K562 (cell line): ENCODE measurements around the gene SLC7A6OS. TPM values are rescaled to one million over a fixed set of nuclear protein-coding genes. Genes with fewer than 3 reads are reported as not detected.

Experiments used
- ESRRB ChIP-seq: fragments of 250-450 bp; sonication (Bioruptor Pico); IDR thresholded peaks from 2 replicates; pipeline ENCODE4 v1.5.0; 2020; ENCODE audit warnings: mild to moderate bottlenecking, moderate library complexity, borderline replicate concordance
- LEF1 ChIP-seq: fragments of 450-650 bp; IDR thresholded peaks from 2 replicates; pipeline ENCODE4 v1.6.1; 2016; ENCODE audit warnings: mild to moderate bottlenecking
- NCOA1 ChIP-seq: fragments of 450-650 bp; IDR thresholded peaks from 2 replicates; pipeline ENCODE4 v1.6.1; 2016; ENCODE audit warnings: low read depth
- POLR3A ChIP-seq: IDR thresholded peaks from 2 replicates; pipeline ENCODE4 v1.6.1; 2011; ENCODE audit warnings: borderline replicate concordance, mild to moderate bottlenecking, moderate library complexity; ENCODE audit not compliant: insufficient read length, insufficient read depth; ENCODE audit errors: extremely low read depth
- POLR3G ChIP-seq: IDR thresholded peaks from 2 replicates; pipeline ENCODE4 v1.6.1; 2011; ENCODE audit not compliant: insufficient read length, insufficient replicate concordance; ENCODE audit errors: extremely low read depth
- RBM17 ChIP-seq: fragments of 200-400 bp; formaldehyde crosslinking; IDR thresholded peaks from 2 replicates; pipeline ENCODE4 v1.6.1; 2017; ENCODE audit warnings: low read depth, mild to moderate bottlenecking, low read length, borderline replicate concordance
- RBM39 ChIP-seq: fragments of 200-400 bp; formaldehyde crosslinking; optimal IDR thresholded peaks from 2 replicates; pipeline ENCODE3; 2018; ENCODE audit warnings: low read depth, low read length
- ZNF12 ChIP-seq: sonication (generic); formaldehyde crosslinking; IDR thresholded peaks from 2 replicates; pipeline ENCODE4 v1.4.0; 2020; ENCODE audit warnings: mild to moderate bottlenecking, missing genetic modification reagents
- polyA plus RNA-seq, 8 experiments: library from polyadenylated mRNA; depleted of rRNA in 4 of 8; stranded (reverse) in 5 of 8; unstranded in 3 of 8; fragments of >200 nt; fragmentation: Nextera tagmentation in 2 of 8; fragmentation: Illumina TruSeq in 1 of 8; extraction: Ambion mirVana in 2 of 8; extraction: Trizol in 1 of 8; gene quantifications; 2 replicates each; pipeline versions ENCODE4 v1.2.1 to v1.2.3, GENCODE V29; 2011 to 2014; ENCODE audit warnings: inconsistent platforms in 1 of 8, missing spikeins in 1 of 8
- total RNA-seq, 7 experiments: library from RNA; depleted of rRNA in 6 of 7; stranded (reverse); fragments of >200 nt in 6 of 7; fragmentation: Illumina TruSeq in 2 of 7; extraction: Trizol in 2 of 7; gene quantifications; 2 replicates each; pipeline versions ENCODE4 v1.2.1 to v1.2.3, GENCODE V29; 2011 to 2021; ENCODE audit warnings: low replicate concordance in 1 of 7
- TF ChIP-seq, protein P1 (sequence below): fragments of 200-800 bp; sonication (Bioruptor generic); IDR thresholded peaks from 2 replicates; pipeline ENCODE4 v1.6.1; 2017; ENCODE audit warnings: missing genetic modification characterization, missing compliant biosample characterization
- TF ChIP-seq, protein P2 (sequence below): fragments of 250-450 bp; sonication (Bioruptor Pico); IDR thresholded peaks from 2 replicates; pipeline ENCODE4 v1.6.1; 2021; ENCODE audit warnings: mild to moderate bottlenecking
- TF ChIP-seq, protein P3 (sequence below), 2 experiments: fragments of 450-650 bp; IDR thresholded peaks; 2 replicates each; pipeline ENCODE4 v1.6.1; 2016; ENCODE audit warnings: mild to moderate bottlenecking in 2 of 2, borderline replicate concordance in 1 of 2, low read depth in 1 of 2, moderate library complexity in 1 of 2
- TF ChIP-seq, protein P4 (sequence below): fragments of 450-650 bp; formaldehyde crosslinking; IDR thresholded peaks from 2 replicates; pipeline ENCODE4 v1.4.0; 2020; ENCODE audit warnings: mild to moderate bottlenecking

Gene SLC7A6OS
- total and polyA plus RNA-seq, 9 of the 15 experiments (the other 6 are each of a cell fraction or from before 2014, with no cell fraction given), result 2.7 to 23.6 (median 17.2) TPM

DNA sequence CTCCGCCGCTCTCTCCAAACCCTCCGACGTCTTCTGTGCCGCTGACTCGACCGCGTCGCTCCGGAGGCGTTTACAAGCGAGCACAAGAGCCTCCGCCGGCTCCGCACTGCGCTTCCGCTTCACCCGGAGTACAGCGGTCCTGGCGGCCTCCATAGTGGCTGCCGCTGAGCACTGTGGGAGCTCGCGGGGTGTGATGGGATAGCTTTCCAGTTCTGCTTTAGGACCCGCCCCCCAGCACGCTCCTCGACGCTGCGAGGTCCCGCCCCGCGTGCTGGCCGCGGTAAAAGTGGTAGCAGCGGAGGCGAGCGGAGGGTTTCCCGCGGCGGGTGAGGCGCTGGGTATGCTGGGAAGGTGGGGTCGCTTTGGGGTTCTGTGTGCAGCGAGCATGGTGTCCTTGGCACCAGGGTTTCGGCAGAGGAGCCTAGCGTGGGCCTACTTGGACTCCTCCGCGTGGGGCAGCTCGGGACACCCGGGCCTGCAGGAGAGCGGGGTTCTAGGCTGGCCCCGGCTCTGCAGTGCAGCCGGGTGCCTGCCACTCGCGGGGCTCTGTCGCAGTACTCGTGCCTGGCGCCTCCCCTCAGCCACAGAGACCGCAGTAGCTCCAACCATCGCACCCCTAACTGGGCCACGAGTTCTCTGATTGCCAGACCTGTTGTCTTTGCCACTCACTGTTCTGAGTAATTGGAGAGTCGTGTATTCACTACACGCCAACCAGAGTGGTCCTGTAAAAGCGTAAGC lies at the start of gene SLC7A6OS, which contains the start of gene PRMT7 (continued):
- TF ChIP-seq, protein P1, sequence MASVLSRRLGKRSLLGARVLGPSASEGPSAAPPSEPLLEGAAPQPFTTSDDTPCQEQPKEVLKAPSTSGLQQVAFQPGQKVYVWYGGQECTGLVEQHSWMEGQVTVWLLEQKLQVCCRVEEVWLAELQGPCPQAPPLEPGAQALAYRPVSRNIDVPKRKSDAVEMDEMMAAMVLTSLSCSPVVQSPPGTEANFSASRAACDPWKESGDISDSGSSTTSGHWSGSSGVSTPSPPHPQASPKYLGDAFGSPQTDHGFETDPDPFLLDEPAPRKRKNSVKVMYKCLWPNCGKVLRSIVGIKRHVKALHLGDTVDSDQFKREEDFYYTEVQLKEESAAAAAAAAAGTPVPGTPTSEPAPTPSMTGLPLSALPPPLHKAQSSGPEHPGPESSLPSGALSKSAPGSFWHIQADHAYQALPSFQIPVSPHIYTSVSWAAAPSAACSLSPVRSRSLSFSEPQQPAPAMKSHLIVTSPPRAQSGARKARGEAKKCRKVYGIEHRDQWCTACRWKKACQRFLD, result no peak; the same call in 1 of the 2 replicates
- TF ChIP-seq ESRRB (CRISPR knock-in tag) (no peak), ZNF12 (CRISPR knock-in tag) (no peak), POLR3A (no peak), POLR3G (no peak), RBM39 (no peak), LEF1 (no peak), RBM17 (no peak), NCOA1 (no peak)
- TF ChIP-seq, protein P2, sequence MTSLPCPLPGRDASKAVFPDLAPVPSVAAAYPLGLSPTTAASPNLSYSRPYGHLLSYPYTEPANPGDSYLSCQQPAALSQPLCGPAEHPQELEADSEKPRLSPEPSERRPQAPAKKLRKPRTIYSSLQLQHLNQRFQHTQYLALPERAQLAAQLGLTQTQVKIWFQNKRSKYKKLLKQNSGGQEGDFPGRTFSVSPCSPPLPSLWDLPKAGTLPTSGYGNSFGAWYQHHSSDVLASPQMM (CRISPR knock-in tag), result no peak
- TF ChIP-seq, protein P3, sequence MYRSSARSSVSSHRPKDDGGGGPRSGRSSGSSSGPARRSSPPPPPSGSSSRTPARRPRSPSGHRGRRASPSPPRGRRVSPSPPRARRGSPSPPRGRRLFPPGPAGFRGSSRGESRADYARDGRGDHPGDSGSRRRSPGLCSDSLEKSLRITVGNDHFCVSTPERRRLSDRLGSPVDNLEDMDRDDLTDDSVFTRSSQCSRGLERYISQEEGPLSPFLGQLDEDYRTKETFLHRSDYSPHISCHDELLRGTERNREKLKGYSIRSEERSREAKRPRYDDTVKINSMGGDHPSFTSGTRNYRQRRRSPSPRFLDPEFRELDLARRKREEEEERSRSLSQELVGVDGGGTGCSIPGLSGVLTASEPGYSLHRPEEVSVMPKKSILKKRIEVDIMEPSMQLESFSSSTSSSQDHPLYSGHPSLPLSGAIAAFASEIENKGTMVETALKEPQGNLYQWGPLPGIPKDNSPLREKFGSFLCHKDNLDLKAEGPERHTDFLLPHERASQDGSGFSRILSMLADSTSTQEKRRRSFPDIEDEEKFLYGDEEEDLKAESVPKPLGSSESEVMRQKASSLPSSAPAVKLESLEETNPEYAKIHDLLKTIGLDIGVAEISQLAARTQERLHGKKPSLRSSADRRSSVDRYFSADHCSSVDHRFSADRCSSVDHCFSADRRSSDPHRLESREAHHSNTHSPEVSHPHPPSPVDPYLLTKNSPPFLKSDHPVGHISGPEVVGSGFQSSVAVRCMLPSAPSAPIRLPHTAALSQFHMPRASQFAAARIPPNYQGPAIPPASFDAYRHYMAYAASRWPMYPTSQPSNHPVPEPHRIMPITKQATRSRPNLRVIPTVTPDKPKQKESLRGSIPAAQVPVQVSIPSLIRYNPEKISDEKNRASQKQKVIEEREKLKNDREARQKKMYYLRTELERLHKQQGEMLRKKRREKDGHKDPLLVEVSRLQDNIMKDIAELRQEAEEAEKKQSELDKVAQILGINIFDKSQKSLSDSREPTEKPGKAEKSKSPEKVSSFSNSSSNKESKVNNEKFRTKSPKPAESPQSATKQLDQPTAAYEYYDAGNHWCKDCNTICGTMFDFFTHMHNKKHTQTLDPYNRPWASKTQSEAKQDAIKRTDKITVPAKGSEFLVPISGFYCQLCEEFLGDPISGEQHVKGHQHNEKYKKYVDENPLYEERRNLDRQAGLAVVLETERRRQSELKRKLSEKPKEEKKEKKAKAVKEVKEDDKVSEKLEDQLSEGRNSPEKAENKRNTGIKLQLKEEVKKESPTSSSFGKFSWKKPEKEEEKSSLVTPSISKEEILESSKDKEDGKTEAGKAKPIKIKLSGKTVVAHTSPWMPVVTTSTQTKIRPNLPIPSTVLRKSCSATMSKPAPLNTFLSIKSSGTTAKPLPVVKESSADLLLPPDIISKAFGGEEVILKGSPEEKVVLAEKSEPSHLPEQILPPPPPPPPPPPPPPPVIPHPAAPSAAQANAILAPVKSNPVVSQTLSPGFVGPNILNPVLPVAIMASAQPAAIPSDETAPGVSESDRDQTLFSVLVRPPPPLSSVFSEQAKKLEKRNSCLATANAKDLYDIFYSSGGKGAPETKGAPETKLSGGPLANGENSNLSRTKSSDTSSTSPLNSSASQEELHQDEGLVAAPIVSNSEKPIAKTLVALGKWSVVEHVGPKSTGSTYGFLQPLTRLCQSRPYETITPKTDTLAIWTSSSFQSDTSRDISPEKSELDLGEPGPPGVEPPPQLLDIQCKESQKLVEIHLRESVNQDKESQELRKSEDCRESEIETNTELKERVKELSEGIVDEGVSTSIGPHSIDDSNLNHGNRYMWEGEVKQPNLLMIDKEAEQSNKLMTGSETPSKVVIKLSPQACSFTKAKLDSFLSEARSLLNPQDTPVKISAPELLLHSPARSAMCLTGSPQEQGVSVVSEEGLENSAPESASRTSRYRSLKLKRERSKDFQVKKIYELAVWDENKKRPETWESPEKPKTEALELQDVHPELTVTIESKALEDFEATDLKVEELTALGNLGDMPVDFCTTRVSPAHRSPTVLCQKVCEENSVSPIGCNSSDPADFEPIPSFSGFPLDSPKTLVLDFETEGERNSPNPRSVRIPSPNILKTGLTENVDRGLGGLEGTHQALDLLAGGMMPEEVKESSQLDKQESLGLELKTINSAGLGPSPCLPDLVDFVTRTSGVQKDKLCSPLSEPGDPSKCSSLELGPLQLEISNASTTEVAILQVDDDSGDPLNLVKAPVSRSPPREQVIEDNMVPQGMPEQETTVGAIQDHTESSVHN (IDR thresholded peaks at IDR 0.05; ENCODE audit: borderline replicate concordance in 1 of 2, low read depth in 1 of 2), result no peak
- TF ChIP-seq, protein P4, sequence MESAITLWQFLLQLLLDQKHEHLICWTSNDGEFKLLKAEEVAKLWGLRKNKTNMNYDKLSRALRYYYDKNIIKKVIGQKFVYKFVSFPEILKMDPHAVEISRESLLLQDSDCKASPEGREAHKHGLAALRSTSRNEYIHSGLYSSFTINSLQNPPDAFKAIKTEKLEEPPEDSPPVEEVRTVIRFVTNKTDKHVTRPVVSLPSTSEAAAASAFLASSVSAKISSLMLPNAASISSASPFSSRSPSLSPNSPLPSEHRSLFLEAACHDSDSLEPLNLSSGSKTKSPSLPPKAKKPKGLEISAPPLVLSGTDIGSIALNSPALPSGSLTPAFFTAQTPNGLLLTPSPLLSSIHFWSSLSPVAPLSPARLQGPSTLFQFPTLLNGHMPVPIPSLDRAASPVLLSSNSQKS (CRISPR knock-in tag), result no peak
